Calu3 (cell line): ENCODE results near the gene CAP2. TPM values are rescaled to one million over a fixed set of nuclear protein-coding genes. Genes with fewer than 3 reads are reported as not detected.

ENCODE experiments used
- BruUV-seq: library from RNA; stranded (reverse); fragments of 400-500 nt; replicated peaks from 2 replicates; lab custom pipeline; 2021; lab: Mats Ljungman, UMichigan
- CTCF ChIA-PET: fragments of 300-600 bp; sonication (Branson Sonifier 250); formaldehyde crosslinking; loops from one replicate; lab custom pipeline; 2022; ENCODE audit warnings: antibody characterized with exemption; lab: Charles Lee
- DNase-seq: peaks from one replicate; pipeline ENCODE4 v3.0.0; 2022
- H3K27ac Mint-ChIP-seq: one replicate; pipeline ENCODE4 v1.8.0; 2022; ENCODE audit warnings: mixed read lengths; ENCODE audit not compliant: unreplicated experiment
- H3K27me3 Mint-ChIP-seq: one replicate; pipeline ENCODE4 v1.8.0; 2022; ENCODE audit warnings: mixed read lengths; ENCODE audit not compliant: unreplicated experiment
- H3K36me3 Mint-ChIP-seq: one replicate; pipeline ENCODE4 v1.8.0; 2022; ENCODE audit warnings: mild to moderate bottlenecking, moderate library complexity, mixed read lengths; ENCODE audit not compliant: insufficient read depth, unreplicated experiment
- H3K4me1 Mint-ChIP-seq: one replicate; pipeline ENCODE4 v1.8.0; 2022; ENCODE audit warnings: mild to moderate bottlenecking, low read depth, mixed read lengths; ENCODE audit not compliant: unreplicated experiment
- H3K4me3 Mint-ChIP-seq: one replicate; pipeline ENCODE4 v1.8.0; 2022; ENCODE audit warnings: mild to moderate bottlenecking, low read depth, moderate library complexity, mixed read lengths; ENCODE audit not compliant: unreplicated experiment
- H3K9me3 Mint-ChIP-seq: one replicate; pipeline ENCODE4 v1.8.0; 2022; ENCODE audit warnings: low read depth, mixed read lengths; ENCODE audit not compliant: unreplicated experiment
- intact Hi-C: fragments of 100-400 bp; cut with micrococcal nuclease; formaldehyde crosslinking; loops from one replicate; pipeline ENCODE4 v1.10.0; 2022; ENCODE audit not compliant: unreplicated experiment
- total RNA-seq: library from RNA; stranded (reverse); gene quantifications from 2 replicates; pipeline ENCODE4 v1.2.3, GENCODE V29; 2022
- TF ChIP-seq, protein P1 (sequence below): fragments of 200-600 bp; IDR thresholded peaks from one replicate; pipeline ENCODE4 v1.8.0; 2022; ENCODE audit warnings: antibody characterized with exemption; ENCODE audit not compliant: unreplicated experiment

The CAP2 gene
- total RNA-seq, 1 experiment from 2014 or later = 15.7 TPM

DNA sequence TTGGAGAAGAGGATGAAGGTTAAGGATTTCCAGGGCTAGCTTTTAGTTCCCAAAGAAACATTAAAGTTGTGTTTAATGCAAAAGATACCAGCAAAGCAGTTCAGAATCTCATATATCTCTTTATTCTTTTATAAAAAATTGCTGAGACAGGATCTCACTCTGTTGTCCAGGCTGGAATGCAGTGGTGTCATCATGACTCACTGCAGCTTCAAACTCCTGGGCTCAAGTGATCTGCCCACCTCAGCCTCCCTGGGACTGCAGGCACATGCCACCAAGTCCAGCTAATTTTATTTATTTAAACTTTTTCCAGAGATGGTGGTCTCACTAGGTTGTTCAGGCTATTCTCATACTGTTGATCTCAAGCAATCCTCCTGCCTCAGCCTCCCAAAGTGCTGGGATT lies 41.1 kb upstream of the CAP2 start:
- H3K27ac Mint-ChIP-seq = no peak overlapping the region
- TF ChIP-seq, protein P1, sequence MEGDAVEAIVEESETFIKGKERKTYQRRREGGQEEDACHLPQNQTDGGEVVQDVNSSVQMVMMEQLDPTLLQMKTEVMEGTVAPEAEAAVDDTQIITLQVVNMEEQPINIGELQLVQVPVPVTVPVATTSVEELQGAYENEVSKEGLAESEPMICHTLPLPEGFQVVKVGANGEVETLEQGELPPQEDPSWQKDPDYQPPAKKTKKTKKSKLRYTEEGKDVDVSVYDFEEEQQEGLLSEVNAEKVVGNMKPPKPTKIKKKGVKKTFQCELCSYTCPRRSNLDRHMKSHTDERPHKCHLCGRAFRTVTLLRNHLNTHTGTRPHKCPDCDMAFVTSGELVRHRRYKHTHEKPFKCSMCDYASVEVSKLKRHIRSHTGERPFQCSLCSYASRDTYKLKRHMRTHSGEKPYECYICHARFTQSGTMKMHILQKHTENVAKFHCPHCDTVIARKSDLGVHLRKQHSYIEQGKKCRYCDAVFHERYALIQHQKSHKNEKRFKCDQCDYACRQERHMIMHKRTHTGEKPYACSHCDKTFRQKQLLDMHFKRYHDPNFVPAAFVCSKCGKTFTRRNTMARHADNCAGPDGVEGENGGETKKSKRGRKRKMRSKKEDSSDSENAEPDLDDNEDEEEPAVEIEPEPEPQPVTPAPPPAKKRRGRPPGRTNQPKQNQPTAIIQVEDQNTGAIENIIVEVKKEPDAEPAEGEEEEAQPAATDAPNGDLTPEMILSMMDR = no peak
- H3K9me3 Mint-ChIP-seq = no peaks in the 10 kb centered on the region
- no peak overlapping the region for H3K4me3 Mint-ChIP-seq
- no TSS peak for BruUV-seq
- intact Hi-C loops = loop anchor here (5.0 kb wide), 1 partner anchor 70 kb away; the partner anchor contains the start of gene RBM24
- H3K27me3 Mint-ChIP-seq = no peaks in the 10 kb centered on the region
- no peaks in the 10 kb centered on the region for H3K36me3 Mint-ChIP-seq
- H3K4me1 Mint-ChIP-seq = peaks cover 12% of the 10 kb centered on the region
- CTCF ChIA-PET = no interaction called here
- no peak for DNase-seq

DNA sequence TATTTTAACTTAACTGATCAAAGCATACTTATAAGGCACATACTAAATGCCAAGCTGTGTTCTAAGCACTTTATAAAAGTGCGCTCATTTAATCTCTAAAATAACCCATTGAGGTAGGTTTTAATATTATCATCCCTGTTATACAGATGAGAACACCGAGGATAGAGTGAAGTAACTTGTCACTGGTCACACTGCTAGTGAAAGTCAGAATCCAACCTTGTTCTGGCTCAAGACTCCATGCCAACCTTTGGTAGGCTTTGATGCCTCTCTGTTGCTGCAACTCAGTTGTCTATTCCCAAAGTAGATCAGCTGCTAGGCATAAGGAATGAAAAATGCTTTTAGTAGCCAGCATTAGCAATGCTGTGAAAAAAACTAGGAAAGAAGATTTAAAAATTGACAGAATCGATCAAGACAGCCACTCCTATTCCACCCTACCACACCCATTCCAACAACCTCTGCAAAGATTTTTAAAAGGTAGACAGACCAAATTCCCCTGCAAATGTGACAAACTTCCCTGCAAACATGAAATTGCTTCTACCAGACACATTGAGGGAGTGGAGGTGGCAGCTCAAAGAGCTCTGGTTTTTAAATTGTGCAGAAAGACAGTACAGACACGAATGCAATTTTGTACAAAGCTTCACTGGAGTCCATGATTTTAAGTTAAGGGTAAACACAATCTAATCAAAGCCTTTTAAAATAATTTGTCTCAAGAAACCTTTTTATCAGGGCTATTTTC lies 39.8 kb upstream of the CAP2 start:
- Mint-ChIP-seq H3K27ac (no peak overlapping the region), H3K27me3 (no peaks in the 10 kb centered on the region), H3K36me3 (no peaks in the 10 kb centered on the region), H3K4me1 (peaks cover 12% of the 10 kb centered on the region), H3K9me3 (no peaks in the 10 kb centered on the region), H3K4me3 (peak overlapping the region; percentile 7)
- intact Hi-C loops = loop anchor here (2.0 to 5.0 kb wide), 2 partner anchors 39 to 71 kb away; partner anchors contain the start of genes CAP2 and RBM24
- CTCF ChIA-PET = no interaction called here
- DNase-seq = no peak
- BruUV-seq = no TSS peak
- TF ChIP-seq, protein P1 = no peak

DNA sequence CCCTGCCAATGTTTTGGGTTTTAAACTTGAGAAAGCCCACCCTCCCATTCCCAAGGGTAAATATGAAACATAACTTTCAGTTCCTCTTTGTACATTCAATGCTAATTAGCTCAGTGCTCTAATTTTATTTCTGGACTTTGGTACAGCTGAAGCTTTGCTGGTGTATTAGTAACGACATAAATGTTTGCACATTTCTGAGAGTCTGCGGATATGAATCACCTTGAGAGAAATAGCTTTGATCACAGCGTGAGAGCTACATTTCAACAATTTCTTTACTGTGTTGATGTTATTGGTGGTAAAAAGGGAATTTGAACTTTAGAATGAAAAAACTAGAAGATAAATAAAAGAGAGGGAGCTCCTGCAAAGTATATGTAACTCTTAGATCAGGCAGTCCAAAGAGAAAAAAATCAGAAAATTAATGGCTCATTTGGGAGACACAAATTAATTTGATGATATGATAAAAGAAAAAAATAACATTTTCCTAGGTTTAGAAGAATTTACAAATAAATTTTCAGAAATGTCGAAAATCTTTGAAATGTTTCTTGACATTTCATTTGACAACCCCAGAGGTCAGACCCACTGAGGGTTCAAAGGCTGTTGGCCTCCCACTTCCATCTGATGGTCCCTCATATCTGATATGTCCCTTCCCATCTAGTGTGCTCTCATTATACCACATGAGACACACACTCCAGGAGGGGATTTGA lies 38.5 kb upstream of the CAP2 start:
- Mint-ChIP-seq H3K36me3 (no peaks in the 10 kb centered on the region), H3K27ac (peak overlapping the region; percentile 25), H3K4me1 (peaks cover 12% of the 10 kb centered on the region), H3K27me3 (no peaks in the 10 kb centered on the region), H3K9me3 (no peaks in the 10 kb centered on the region), H3K4me3 (peak overlapping the region; percentile 12)
- BruUV-seq = no TSS peak
- CTCF ChIA-PET = interaction anchor here (0.5 kb wide), 1 partner anchor 600 kb away, joined by 3 read pairs; no protein-coding TSS in a partner anchor
- TF ChIP-seq, protein P1 = no peak
- intact Hi-C loops = loop anchor here (2.0 to 5.0 kb wide), 2 partner anchors 38 to 73 kb away; partner anchors contain the start of genes CAP2 and RBM24
- peak; percentile 2 for DNase-seq

DNA sequence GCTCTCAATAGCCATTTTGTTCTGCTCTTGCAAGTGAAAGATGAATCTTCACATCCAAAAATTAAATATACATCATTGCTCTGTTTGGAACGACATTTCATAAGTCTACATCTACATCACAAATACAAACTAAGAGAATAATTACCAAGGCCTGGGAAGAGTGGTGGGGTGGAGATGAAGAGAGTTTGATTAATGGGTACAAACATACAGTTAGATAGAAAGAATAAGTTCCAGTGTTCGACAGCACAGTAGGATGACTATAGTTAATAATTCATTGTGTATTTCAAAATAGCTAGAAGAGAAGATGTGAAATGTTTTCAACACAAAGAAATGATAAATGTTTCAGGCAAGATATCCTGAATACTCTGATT lies 38.0 kb upstream of the CAP2 start:
- Mint-ChIP-seq H3K27me3 (no peaks in the 10 kb centered on the region), H3K27ac (peak overlapping the region; percentile 25), H3K4me3 (no peak overlapping the region), H3K4me1 (peaks cover 12% of the 10 kb centered on the region), H3K9me3 (no peaks in the 10 kb centered on the region), H3K36me3 (no peaks in the 10 kb centered on the region)
- no peak for DNase-seq
- CTCF ChIA-PET = no interaction called here
- TF ChIP-seq, protein P1 = no peak
- no TSS peak for BruUV-seq
- intact Hi-C loops = loop anchor here (2.0 kb wide), 1 partner anchor 37 kb away; the partner anchor contains the start of gene CAP2
